LHCN-M2 (cell line): Measurements from ENCODE around the gene SLC16A8. TPM values are rescaled to one million over a fixed set of nuclear protein-coding genes. Genes with fewer than 3 reads are reported as not detected.

ENCODE experiments used
- DNase-seq: peaks from one replicate; pipeline ENCODE4 v3.0.0-alpha.2; 2012; ENCODE audit warnings: low read depth
- total RNA-seq: library from RNA; depleted of rRNA; stranded (reverse); fragments of >200 nt; gene quantifications from 2 replicates; pipeline ENCODE4 v1.2.3, GENCODE V29; 2014; rRNA removed

Gene SLC16A8
- total RNA-seq, 1 experiment from 2014 or later, result not detected

GRCh38 chr22:38029370-38029769 is 54.6 kb downstream of the SLC16A8 start:
- no peak for DNase-seq

GRCh38 chr22:38028344-38029130 is 55.4 kb downstream of the SLC16A8 start:
- DNase-seq, result no peak

Other genes starting within 250 kb of the SLC16A8 start
- gene ANKRD54, start 239.8 kb downstream of the SLC16A8 start, total RNA-seq, result 49.5 and 55.0 TPM in 2 replicates
- 311 and 345 TPM in 2 replicates for gene EIF3L, start 234.8 kb downstream of the SLC16A8 start, total RNA-seq
- 52.0 and 54.6 TPM in 2 replicates for gene MICALL1, start 177.9 kb downstream of the SLC16A8 start, total RNA-seq
- gene C22orf23, start 130.6 kb downstream of the SLC16A8 start, total RNA-seq, result 0.29 TPM in 1 of 2 replicates, not detected in the other
- 45.9 and 64.8 TPM in 2 replicates for gene POLR2F, start 130.5 kb downstream of the SLC16A8 start, total RNA-seq
- gene SOX10, start 99.6 kb downstream of the SLC16A8 start, total RNA-seq, result not detected in 2 replicates
- 5.2 and 6.0 TPM in 2 replicates for gene PICK1, start 26.8 kb downstream of the SLC16A8 start, total RNA-seq
- gene BAIAP2L2, start 26.5 kb upstream of the SLC16A8 start, total RNA-seq, result 0.06 and 0.13 TPM in 2 replicates
- 6.1 and 13.3 TPM in 2 replicates for gene PLA2G6, start 97.6 kb upstream of the SLC16A8 start, total RNA-seq
- 29.3 and 31.7 TPM in 2 replicates for gene MAFF, start 117.8 kb upstream of the SLC16A8 start, total RNA-seq
- gene TMEM184B, start 188.8 kb upstream of the SLC16A8 start, total RNA-seq, result 61.3 and 70.6 TPM in 2 replicates
- 121 and 134 TPM in 2 replicates for gene CSNK1E, start 233.2 kb upstream of the SLC16A8 start, total RNA-seq